HCT116 (cell line): ENCODE results near the gene PARP2. TPM values are rescaled to one million over a fixed set of nuclear protein-coding genes. Genes with fewer than 3 reads are reported as not detected.

Experiments
- ATAC-seq: fragments of 200-7000 bp; cut with Tn5 transposase; 2 replicates; pipeline ENCODE4 v1.9.1; 2020; ENCODE audit warnings: mild to moderate bottlenecking, moderate library complexity
- BruUV-seq: library from RNA; stranded (reverse); fragments of 400-500 nt; replicated peaks from 2 replicates; lab custom pipeline; 2021; lab: Mats Ljungman, UMichigan
- CTCF ChIA-PET: fragments of 300-600 bp; sonication (Branson Sonifier 250); formaldehyde crosslinking; loops from one replicate; lab custom pipeline; 2021; ENCODE audit warnings: antibody characterized with exemption; lab: Charles Lee
- POLR2A ChIA-PET: fragments of 300-600, 350-600 bp; sonication (Branson Sonifier 250); formaldehyde crosslinking; loops from one replicate; lab custom pipeline; 2021; ENCODE audit warnings: antibody characterized with exemption; lab: Charles Lee
- RAD21 ChIA-PET, 2 experiments: fragments of 300-600 bp; sonication (Branson Sonifier 250); formaldehyde crosslinking; loops; one replicate each; lab custom pipeline; 2023; ENCODE audit warnings: low total read pairs in 2 of 2; ENCODE audit not compliant: uncharacterized antibody in 2 of 2, unreplicated experiment in 2 of 2, low non-redundant PET in 1 of 2; lab: Charles Lee
- DNase-seq: peaks from one replicate; pipeline ENCODE4 v3.0.0-alpha.2; 2010; ENCODE audit warnings: low read depth, low spot score
- H2AFZ ChIP-seq: fragments of 200-600 bp; shearing (Covaris generic), sonication (generic); 2 replicates; pipeline ENCODE4 v1.6.1; 2017; ENCODE audit warnings: low read depth, mixed run types, mixed read lengths, antibody characterized with exemption, low read length; ENCODE audit not compliant: poor library complexity, severe bottlenecking
- H3K27ac ChIP-seq: 2 replicates; pipeline ENCODE4 v1.5.1; 2012; ENCODE audit warnings: low read depth, low read length
- H3K27me3 ChIP-seq: fragments of 200-600 bp; sonication (generic); 2 replicates; pipeline ENCODE4 v1.6.1; 2016; ENCODE audit warnings: mixed run types, low read length, mixed read lengths; ENCODE audit not compliant: insufficient read depth
- H3K36me3 ChIP-seq, 2 experiments: fragments of 200-500 bp in 1 of 2; fragments of 200-600 bp in 1 of 2; sonication (Bioruptor generic) in 1 of 2; sonication (generic) in 1 of 2; 2 replicates each; pipeline versions ENCODE4 v1.5.1 to v1.6.1; 2014 to 2016; ENCODE audit warnings: low read length in 2 of 2, inconsistent platforms in 1 of 2, mixed read lengths in 1 of 2, mixed run types in 1 of 2; ENCODE audit not compliant: insufficient read depth in 2 of 2, control insufficient read depth in 1 of 2
- H3K4me1 ChIP-seq, 2 experiments: fragments of 200-600 bp in 1 of 2; sonication (generic) in 1 of 2; 2 replicates each; pipeline versions ENCODE4 v1.5.1 to v1.6.1; 2012 to 2017; ENCODE audit warnings: low read length in 2 of 2, inconsistent platforms in 1 of 2, mild to moderate bottlenecking in 1 of 2, mixed read lengths in 1 of 2, mixed run types in 1 of 2, moderate library complexity in 1 of 2; ENCODE audit not compliant: insufficient read depth in 2 of 2, control insufficient read depth in 1 of 2
- H3K4me2 ChIP-seq: fragments of 200-600 bp; sonication (generic); 2 replicates; pipeline ENCODE4 v1.6.1; 2017; ENCODE audit warnings: mixed run types, low read length, mixed read lengths
- H3K4me3 ChIP-seq, 2 experiments: fragments of 200-600 bp in 1 of 2; sonication (generic) in 1 of 2; replicated peaks in 1 of 2; 2 replicates each; pipeline ENCODE4 v1.5.1; 2011 to 2016; ENCODE audit warnings: low read length in 2 of 2, control low read depth in 1 of 2, low read depth in 1 of 2, mild to moderate bottlenecking in 1 of 2, mixed read lengths in 1 of 2, mixed run types in 1 of 2
- H3K79me2 ChIP-seq: fragments of 200-600 bp; sonication (generic); 2 replicates; pipeline ENCODE4 v1.6.1; 2017; ENCODE audit warnings: mild to moderate bottlenecking, mixed run types, low read length, moderate library complexity, mixed read lengths; ENCODE audit not compliant: insufficient read depth
- H3K9ac ChIP-seq: fragments of 200-600 bp; sonication (generic); 2 replicates; pipeline ENCODE4 v1.6.1; 2016; ENCODE audit warnings: low read length, mixed read lengths
- H3K9me2 ChIP-seq: fragments of 200-600 bp; sonication (generic), shearing (Covaris generic); 2 replicates; pipeline ENCODE4 v1.6.1; 2017; ENCODE audit warnings: mixed run types, mild to moderate bottlenecking, moderate library complexity; ENCODE audit not compliant: insufficient read depth
- H3K9me3 ChIP-seq, 2 experiments: fragments of 200-500 bp in 1 of 2; fragments of 200-600 bp in 1 of 2; sonication (Bioruptor generic) in 1 of 2; sonication (generic) in 1 of 2; 2 replicates each; pipeline ENCODE4 v1.6.1; 2014 to 2017; ENCODE audit warnings: low read length in 2 of 2, mixed read lengths in 2 of 2, inconsistent platforms in 1 of 2, low read depth in 1 of 2, mild to moderate bottlenecking in 1 of 2, mixed run types in 1 of 2, moderate library complexity in 1 of 2; ENCODE audit not compliant: control insufficient read depth in 1 of 2, insufficient read depth in 1 of 2
- H4K20me1 ChIP-seq: fragments of 200-600 bp; sonication (generic), shearing (Covaris generic); 2 replicates; pipeline ENCODE4 v1.6.1; 2017; ENCODE audit warnings: mixed run types, mild to moderate bottlenecking, moderate library complexity; ENCODE audit not compliant: insufficient read depth
- CBX3 ChIP-seq: IDR thresholded peaks from 2 replicates; pipeline ENCODE4 v1.6.1; 2012; ENCODE audit warnings: low read depth
- CEBPB ChIP-seq: IDR thresholded peaks from 2 replicates; pipeline ENCODE4 v1.6.1; 2012; ENCODE audit warnings: low read depth
- ELF1 ChIP-seq: IDR thresholded peaks from 2 replicates; pipeline ENCODE4 v1.6.1; 2012; ENCODE audit warnings: low read depth, borderline replicate concordance
- EZH2 ChIP-seq: fragments of 200-600 bp; sonication (generic); IDR thresholded peaks from 2 replicates; pipeline ENCODE4 v1.6.1; 2017; ENCODE audit warnings: antibody characterized with exemption, mixed run types
- JUND ChIP-seq: IDR thresholded peaks from 2 replicates; pipeline ENCODE4 v1.6.1; 2012
- POLR2A ChIP-seq: IDR thresholded peaks from 2 replicates; pipeline ENCODE4 v1.7.0; 2011; ENCODE audit warnings: borderline replicate concordance; ENCODE audit not compliant: insufficient read depth, insufficient read length; ENCODE audit errors: extremely low read depth
- POLR2AphosphoS5 ChIP-seq: IDR thresholded peaks from 2 replicates; pipeline ENCODE4 v1.6.1; 2011; ENCODE audit warnings: mild to moderate bottlenecking, low read depth, low read length, moderate library complexity
- SIN3A ChIP-seq: IDR thresholded peaks from 2 replicates; pipeline ENCODE4 v1.6.1; 2012; ENCODE audit warnings: low read depth
- SP1 ChIP-seq: IDR thresholded peaks from 2 replicates; pipeline ENCODE4 v1.6.1; 2012; ENCODE audit warnings: low read depth
- SRF ChIP-seq: IDR thresholded peaks from 2 replicates; pipeline ENCODE4 v1.6.1; 2012; ENCODE audit warnings: low read depth
- TCF7L2 ChIP-seq: IDR thresholded peaks from 2 replicates; pipeline ENCODE4 v1.7.0; 2011; ENCODE audit warnings: borderline replicate concordance, inconsistent platforms; ENCODE audit not compliant: insufficient read depth, insufficient read length; ENCODE audit errors: extremely low read depth
- YY1 ChIP-seq: IDR thresholded peaks from 2 replicates; pipeline ENCODE4 v1.6.1; 2011; ENCODE audit warnings: low read length, low read depth, moderate library complexity, mild to moderate bottlenecking; ENCODE audit not compliant: insufficient replicate concordance; ENCODE audit errors: extremely low read depth
- ZFX ChIP-seq: fragments of 450-650 bp; IDR thresholded peaks from 2 replicates; pipeline ENCODE4 v1.6.1; 2017
- intact Hi-C: fragments of 100-400 bp; cut with micrococcal nuclease; formaldehyde crosslinking; loops from 2 replicates; pipeline ENCODE4 v1.10.0; 2022
- total RNA-seq: library from RNA; stranded (reverse); gene quantifications from one replicate; pipeline ENCODE4 v1.2.1, GENCODE V29; 2021; ENCODE audit not compliant: unreplicated experiment
- TF ChIP-seq, protein P1 (sequence below), 3 experiments: fragments of 200-600 bp in 1 of 3; sonication (generic) in 1 of 3; IDR thresholded peaks in 2 of 3; conservative IDR thresholded peaks in 1 of 3; 2 replicates each; pipeline ENCODE4 v1.5.1; 2012 to 2017; ENCODE audit warnings: low read depth in 2 of 3, low read length in 2 of 3, antibody characterized with exemption in 1 of 3, borderline replicate concordance in 1 of 3, control low read depth in 1 of 3, mild to moderate bottlenecking in 1 of 3, mixed read lengths in 1 of 3, mixed run types in 1 of 3, moderate library complexity in 1 of 3; ENCODE audit not compliant: insufficient read depth in 1 of 3
- TF ChIP-seq, protein P2 (sequence below): IDR thresholded peaks from 2 replicates; pipeline ENCODE4 v1.6.1; 2011; ENCODE audit warnings: mild to moderate bottlenecking, low read length, moderate library complexity; ENCODE audit not compliant: insufficient replicate concordance; ENCODE audit errors: extremely low read depth
- TF ChIP-seq, protein P3 (sequence below): IDR thresholded peaks from 2 replicates; pipeline ENCODE4 v1.6.1; 2012; ENCODE audit warnings: low read depth
- TF ChIP-seq, protein P4 (sequence below): IDR thresholded peaks from 2 replicates; pipeline ENCODE4 v1.6.1; 2012

Gene PARP2
- total RNA-seq, 1 experiment from 2014 or later = 51.8 TPM

DNA sequence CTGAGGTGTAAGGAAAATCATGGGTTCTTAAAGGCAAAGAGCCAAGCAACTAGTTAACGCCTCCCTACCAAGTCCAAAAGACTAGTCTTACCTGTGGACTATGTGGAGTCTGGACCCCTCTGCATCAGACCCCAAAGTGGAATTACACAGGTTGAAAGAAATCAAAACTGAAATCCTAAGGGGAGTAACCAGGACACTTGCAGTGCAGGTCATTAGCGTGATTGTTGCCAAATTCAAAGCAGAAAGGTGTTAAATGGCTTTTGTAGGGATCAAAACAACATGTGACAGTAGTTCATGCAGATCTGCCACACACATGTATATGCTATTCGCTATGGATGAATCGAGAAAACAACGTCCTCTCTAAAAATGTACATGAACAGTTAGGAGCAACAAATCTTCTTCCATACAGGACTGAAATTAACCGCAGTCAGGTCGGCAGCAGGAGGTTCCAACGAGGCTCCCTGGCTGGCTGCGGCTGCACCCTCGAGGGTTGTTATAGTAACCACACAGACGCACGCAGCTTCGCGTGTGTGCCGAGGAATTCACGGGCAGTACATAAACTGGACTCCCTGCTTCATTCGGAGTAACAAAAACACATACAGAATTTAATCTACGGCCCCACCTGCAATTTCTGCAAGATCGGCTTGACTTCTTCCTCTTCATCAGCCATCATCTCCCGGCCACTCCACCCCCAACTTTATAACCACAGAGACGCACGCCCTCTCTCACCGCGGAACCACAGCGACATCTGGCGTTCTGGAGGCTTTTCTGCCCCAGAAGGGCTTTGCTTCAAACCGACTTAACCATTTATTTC, 38.0 kb upstream of the PARP2 start, which contains the start of gene TTC5:
TSS of gene TTC5 (minus strand) at position 687 of the 814 bp plus-strand sequence. CDS start at position 673, 14 bp downstream.
- Histone ChIP-seq H3K9me3 (no peaks in the 10 kb centered on the region), H3K79me2 (peaks cover 23% of the 10 kb centered on the region), H3K9ac (peak within 1 kb of the TSS; percentile 63), H3K9me2 (no peaks in the 10 kb centered on the region), H3K4me1 (peaks cover 0 to 10% of the 10 kb centered on the region in 2 experiments; a peak in 3 of 4 replicates), H4K20me1 (no peaks in the 10 kb centered on the region), H3K36me3 (peaks cover 2 to 4% of the 10 kb centered on the region in 2 experiments; a peak in 3 of 4 replicates), H2AFZ (peak within 1 kb of the TSS; percentile 62), H3K27me3 (no peaks in the 10 kb centered on the region), H3K27ac (no peak within 1 kb of the TSS; the same call in 1 of the 2 replicates), H3K4me3 (peak within 1 kb of the TSS; percentile 76 to 82), H3K4me2 (peak within 1 kb of the TSS; percentile 89)
- BruUV-seq = TSS peak; percentile 77
- RAD21 ChIA-PET = no interaction called here
- intact Hi-C loops = no loop called here
- TF ChIP-seq, protein P1, sequence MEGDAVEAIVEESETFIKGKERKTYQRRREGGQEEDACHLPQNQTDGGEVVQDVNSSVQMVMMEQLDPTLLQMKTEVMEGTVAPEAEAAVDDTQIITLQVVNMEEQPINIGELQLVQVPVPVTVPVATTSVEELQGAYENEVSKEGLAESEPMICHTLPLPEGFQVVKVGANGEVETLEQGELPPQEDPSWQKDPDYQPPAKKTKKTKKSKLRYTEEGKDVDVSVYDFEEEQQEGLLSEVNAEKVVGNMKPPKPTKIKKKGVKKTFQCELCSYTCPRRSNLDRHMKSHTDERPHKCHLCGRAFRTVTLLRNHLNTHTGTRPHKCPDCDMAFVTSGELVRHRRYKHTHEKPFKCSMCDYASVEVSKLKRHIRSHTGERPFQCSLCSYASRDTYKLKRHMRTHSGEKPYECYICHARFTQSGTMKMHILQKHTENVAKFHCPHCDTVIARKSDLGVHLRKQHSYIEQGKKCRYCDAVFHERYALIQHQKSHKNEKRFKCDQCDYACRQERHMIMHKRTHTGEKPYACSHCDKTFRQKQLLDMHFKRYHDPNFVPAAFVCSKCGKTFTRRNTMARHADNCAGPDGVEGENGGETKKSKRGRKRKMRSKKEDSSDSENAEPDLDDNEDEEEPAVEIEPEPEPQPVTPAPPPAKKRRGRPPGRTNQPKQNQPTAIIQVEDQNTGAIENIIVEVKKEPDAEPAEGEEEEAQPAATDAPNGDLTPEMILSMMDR (IDR thresholded peaks at IDR 0.05 in 2 of 3, conservative IDR thresholded peaks at IDR 0.05 in 1 of 3; ENCODE audit: borderline replicate concordance in 1 of 3, insufficient read depth in 1 of 3, low read depth in 2 of 3, low read length in 2 of 3) = peak; percentile 39 to 96 (median 94); a peak in 5 of 6 replicates
- TF ChIP-seq POLR2AphosphoS5 = peak; percentile 65
- TF ChIP-seq, protein P2, sequence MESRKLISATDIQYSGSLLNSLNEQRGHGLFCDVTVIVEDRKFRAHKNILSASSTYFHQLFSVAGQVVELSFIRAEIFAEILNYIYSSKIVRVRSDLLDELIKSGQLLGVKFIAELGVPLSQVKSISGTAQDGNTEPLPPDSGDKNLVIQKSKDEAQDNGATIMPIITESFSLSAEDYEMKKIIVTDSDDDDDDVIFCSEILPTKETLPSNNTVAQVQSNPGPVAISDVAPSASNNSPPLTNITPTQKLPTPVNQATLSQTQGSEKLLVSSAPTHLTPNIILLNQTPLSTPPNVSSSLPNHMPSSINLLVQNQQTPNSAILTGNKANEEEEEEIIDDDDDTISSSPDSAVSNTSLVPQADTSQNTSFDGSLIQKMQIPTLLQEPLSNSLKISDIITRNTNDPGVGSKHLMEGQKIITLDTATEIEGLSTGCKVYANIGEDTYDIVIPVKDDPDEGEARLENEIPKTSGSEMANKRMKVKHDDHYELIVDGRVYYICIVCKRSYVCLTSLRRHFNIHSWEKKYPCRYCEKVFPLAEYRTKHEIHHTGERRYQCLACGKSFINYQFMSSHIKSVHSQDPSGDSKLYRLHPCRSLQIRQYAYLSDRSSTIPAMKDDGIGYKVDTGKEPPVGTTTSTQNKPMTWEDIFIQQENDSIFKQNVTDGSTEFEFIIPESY = no peak
- TF ChIP-seq, protein P3, sequence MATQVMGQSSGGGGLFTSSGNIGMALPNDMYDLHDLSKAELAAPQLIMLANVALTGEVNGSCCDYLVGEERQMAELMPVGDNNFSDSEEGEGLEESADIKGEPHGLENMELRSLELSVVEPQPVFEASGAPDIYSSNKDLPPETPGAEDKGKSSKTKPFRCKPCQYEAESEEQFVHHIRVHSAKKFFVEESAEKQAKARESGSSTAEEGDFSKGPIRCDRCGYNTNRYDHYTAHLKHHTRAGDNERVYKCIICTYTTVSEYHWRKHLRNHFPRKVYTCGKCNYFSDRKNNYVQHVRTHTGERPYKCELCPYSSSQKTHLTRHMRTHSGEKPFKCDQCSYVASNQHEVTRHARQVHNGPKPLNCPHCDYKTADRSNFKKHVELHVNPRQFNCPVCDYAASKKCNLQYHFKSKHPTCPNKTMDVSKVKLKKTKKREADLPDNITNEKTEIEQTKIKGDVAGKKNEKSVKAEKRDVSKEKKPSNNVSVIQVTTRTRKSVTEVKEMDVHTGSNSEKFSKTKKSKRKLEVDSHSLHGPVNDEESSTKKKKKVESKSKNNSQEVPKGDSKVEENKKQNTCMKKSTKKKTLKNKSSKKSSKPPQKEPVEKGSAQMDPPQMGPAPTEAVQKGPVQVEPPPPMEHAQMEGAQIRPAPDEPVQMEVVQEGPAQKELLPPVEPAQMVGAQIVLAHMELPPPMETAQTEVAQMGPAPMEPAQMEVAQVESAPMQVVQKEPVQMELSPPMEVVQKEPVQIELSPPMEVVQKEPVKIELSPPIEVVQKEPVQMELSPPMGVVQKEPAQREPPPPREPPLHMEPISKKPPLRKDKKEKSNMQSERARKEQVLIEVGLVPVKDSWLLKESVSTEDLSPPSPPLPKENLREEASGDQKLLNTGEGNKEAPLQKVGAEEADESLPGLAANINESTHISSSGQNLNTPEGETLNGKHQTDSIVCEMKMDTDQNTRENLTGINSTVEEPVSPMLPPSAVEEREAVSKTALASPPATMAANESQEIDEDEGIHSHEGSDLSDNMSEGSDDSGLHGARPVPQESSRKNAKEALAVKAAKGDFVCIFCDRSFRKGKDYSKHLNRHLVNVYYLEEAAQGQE = no peak
- no peak for TF ChIP-seq EZH2
- TF ChIP-seq, protein P4, sequence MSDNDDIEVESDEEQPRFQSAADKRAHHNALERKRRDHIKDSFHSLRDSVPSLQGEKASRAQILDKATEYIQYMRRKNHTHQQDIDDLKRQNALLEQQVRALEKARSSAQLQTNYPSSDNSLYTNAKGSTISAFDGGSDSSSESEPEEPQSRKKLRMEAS = 0 out of 2 replicates have a peak, but pooled peaks have one; percentile 11
- TF ChIP-seq CBX3 = peak; percentile 70; the same call in 1 of the 2 replicates
- TF ChIP-seq TCF7L2 = no peak
- TF ChIP-seq YY1 = peak; percentile 79
- 0 out of 2 replicates have a peak, but pooled peaks have one; percentile 35 for TF ChIP-seq SIN3A
- TF ChIP-seq POLR2A = peak; percentile 69
- no peak for TF ChIP-seq ELF1
- TF ChIP-seq SRF = no peak
- TF ChIP-seq SP1 = no peak
- TF ChIP-seq ZFX = no peak
- TF ChIP-seq CEBPB = no peak
- no peak for TF ChIP-seq JUND
- CTCF ChIA-PET = interaction anchor here (1.0 kb wide), 2 partner anchors 12 to 13 kb away, joined by 3 to 4 read pairs; no protein-coding TSS in a partner anchor
- POLR2A ChIA-PET = interaction anchor here (1.1 kb wide), 1 partner anchor 38 kb away, joined by 4 read pairs; the partner anchor contains the start of gene PARP2
- ATAC-seq (peak; percentile 93), DNase-seq (peak; percentile 87)
